AG04450 (cell line): Measurements from ENCODE around the gene FHIT. TPM values are rescaled to one million over a fixed set of nuclear protein-coding genes. Genes with fewer than 3 reads are reported as not detected.

Source experiments
- CTCF ChIA-PET: fragments of 300-600, 350-600 bp; formaldehyde crosslinking; extraction: SDS; loops from one replicate; lab custom pipeline; 2022; ENCODE audit warnings: antibody characterized with exemption, inconsistent platforms; lab: Charles Lee
- POLR2A ChIA-PET: fragments of 350-600 bp; formaldehyde crosslinking; extraction: SDS; loops from one replicate; lab custom pipeline; 2021; ENCODE audit warnings: antibody characterized with exemption, inconsistent platforms; lab: Yijun Ruan, JAX
- DNase-seq: peaks from one replicate; pipeline ENCODE4 v3.0.0-alpha.2; 2011; ENCODE audit warnings: low read depth, low spot score
- H3K27ac ChIP-seq: one replicate; pipeline ENCODE4 v1.5.1; 2012; ENCODE audit warnings: low read depth, low read length, control low read depth
- H3K27me3 ChIP-seq: one replicate; pipeline ENCODE4 v1.6.0; 2012; ENCODE audit warnings: low read length; ENCODE audit not compliant: control insufficient read depth, insufficient read depth
- H3K4me3 ChIP-seq: 2 replicates; pipeline ENCODE4 v1.5.1; 2011; ENCODE audit warnings: mild to moderate bottlenecking, low read depth, low read length, control low read depth
- H3K9me3 ChIP-seq: 2 replicates; pipeline ENCODE4 v1.5.1; 2012; ENCODE audit warnings: low read length; ENCODE audit not compliant: control insufficient read depth, insufficient read depth
- CTCF ChIP-seq: IDR thresholded peaks from 2 replicates; pipeline ENCODE4 v1.5.1; 2011; ENCODE audit warnings: low read depth, low read length, control low read depth, inconsistent platforms
- polyA plus RNA-seq: library from polyadenylated mRNA; depleted of rRNA; stranded (reverse); fragments of >200 nt; gene quantifications from 2 replicates; pipeline ENCODE4 v1.2.3, GENCODE V29; 2011

Gene FHIT
- polyA plus RNA-seq, 1 experiment, result 0.17 TPM

- Histone ChIP-seq H3K27ac (no peak overlapping the region), H3K27me3 (no peaks in the 10 kb centered on the region), H3K4me3 (no peak overlapping the region), H3K9me3 (no peaks in the 10 kb centered on the region)
- CTCF ChIA-PET, result no interaction called here
- POLR2A ChIA-PET, result no interaction called here
- no peak for DNase-seq
- no peak for TF ChIP-seq CTCF
Observed at GRCh38 chr3:61149236-61149635, 102.0 kb downstream of the FHIT start.

- Histone ChIP-seq H3K4me3 (no peak overlapping the region), H3K27ac (no peak overlapping the region), H3K9me3 (no peaks in the 10 kb centered on the region), H3K27me3 (no peaks in the 10 kb centered on the region)
- ChIA-PET CTCF (interaction anchor here (0.6 kb wide), 1 partner anchor 1188 kb away, joined by 3 read pairs; no protein-coding TSS in a partner anchor), POLR2A (no interaction called here)
- TF ChIP-seq CTCF, result no peak
- no peak for DNase-seq
Observed at GRCh38 chr3:61146010-61146890, 105.0 kb downstream of the FHIT start.

- ChIA-PET CTCF (no interaction called here), POLR2A (no interaction called here)
- Histone ChIP-seq H3K4me3 (no peak overlapping the region), H3K27ac (no peak overlapping the region), H3K27me3 (no peaks in the 10 kb centered on the region), H3K9me3 (no peaks in the 10 kb centered on the region)
- no peak for DNase-seq
- TF ChIP-seq CTCF, result no peak
Observed at GRCh38 chr3:61141697-61142096, 109.6 kb downstream of the FHIT start.

GRCh38 chr3:61141227-61141626 is 110.0 kb downstream of the FHIT start:
- ChIA-PET POLR2A (no interaction called here), CTCF (no interaction called here)
- Histone ChIP-seq H3K4me3 (no peak overlapping the region), H3K27me3 (no peaks in the 10 kb centered on the region), H3K27ac (no peak overlapping the region), H3K9me3 (no peaks in the 10 kb centered on the region)
- no peak for DNase-seq
- TF ChIP-seq CTCF, result no peak

- CTCF ChIA-PET, result no interaction called here
- Histone ChIP-seq H3K4me3 (no peak overlapping the region), H3K9me3 (no peaks in the 10 kb centered on the region), H3K27ac (no peak overlapping the region), H3K27me3 (no peaks in the 10 kb centered on the region)
- POLR2A ChIA-PET, result no interaction called here
- no peak for TF ChIP-seq CTCF
- no peak for DNase-seq
Observed at GRCh38 chr3:61139686-61140085, 111.6 kb downstream of the FHIT start.
